K562 (cell line): ENCODE measurements around the gene CSF2RB. TPM values are rescaled to one million over a fixed set of nuclear protein-coding genes. Genes with fewer than 3 reads are reported as not detected.

Experiments
- ATAC-seq: fragments of 200-7000 bp; cut with Tn5 transposase; 3 replicates; pipeline ENCODE4 v1.9.1; 2020; ENCODE audit warnings: moderate library complexity
- BruUV-seq: library from RNA; stranded (reverse); fragments of 400-500 nt; replicated peaks from 2 replicates; lab custom pipeline; 2021; lab: Mats Ljungman, UMichigan
- CTCF ChIA-PET: fragments of 300-600 bp; formaldehyde crosslinking; extraction: SDS; loops from one replicate; lab custom pipeline; 2021; ENCODE audit warnings: low intra/inter-chr PET ratio; lab: Yijun Ruan, JAX
- POLR2A ChIA-PET: fragments of 300-600, 350-650 bp; sonication (Branson Sonifier 250); formaldehyde crosslinking; extraction: SDS; loops from one replicate; lab custom pipeline; 2021; ENCODE audit warnings: antibody characterized with exemption, inconsistent platforms; lab: Yijun Ruan, JAX
- DNase-seq, 4 experiments: peaks; one replicate each; pipeline versions ENCODE4 v3.0.0 to v3.0.0-alpha.2; 2011 to 2018; ENCODE audit warnings: low spot score in 3 of 4, mixed read lengths in 3 of 4; ENCODE audit errors: extremely low read depth in 1 of 4
- FAIRE-seq: peaks from 2 replicates; lab custom pipeline; 2011; peaks lifted over from hg19 to GRCh38; lab: Jason Lieb, UNC
- H2AFZ ChIP-seq: 2 replicates; pipeline ENCODE4 v1.6.0; 2011; ENCODE audit warnings: low read depth, low read length, control low read depth, inconsistent platforms
- H3K27ac ChIP-seq: fragments of 200-600 bp; 3 replicates; pipeline ENCODE4 v1.8.0; 2011; ENCODE audit warnings: low read depth, mild to moderate bottlenecking, control low read depth, inconsistent platforms, low read length, moderate library complexity, mixed read lengths; ENCODE audit errors: extremely low read depth
- H3K27me3 ChIP-seq, 2 experiments: fragments of 300-600 bp in 1 of 2; 2 replicates in 1 of 2; 3 replicates in 1 of 2; pipeline versions ENCODE4 v1.6.0 to v1.8.0; 2011; ENCODE audit warnings: inconsistent platforms in 2 of 2, low read length in 2 of 2, mild to moderate bottlenecking in 1 of 2, mixed read lengths in 1 of 2, moderate library complexity in 1 of 2; ENCODE audit not compliant: control insufficient read depth in 2 of 2, insufficient read depth in 2 of 2
- H3K36me3 ChIP-seq: fragments of 300-600 bp; 3 replicates; pipeline ENCODE4 v1.8.0; 2011; ENCODE audit warnings: mild to moderate bottlenecking, low read length, inconsistent platforms; ENCODE audit not compliant: control insufficient read depth, insufficient read depth
- H3K4me1 ChIP-seq, 2 experiments: fragments of 200-600 bp in 1 of 2; replicated peaks in 1 of 2; 2 replicates in 1 of 2; 3 replicates in 1 of 2; pipeline versions ENCODE4 v1.5.1 to v1.8.0; 2011; ENCODE audit warnings: inconsistent platforms in 2 of 2, low read length in 2 of 2, mild to moderate bottlenecking in 1 of 2, mixed read lengths in 1 of 2, moderate library complexity in 1 of 2; ENCODE audit not compliant: control insufficient read depth in 2 of 2, insufficient read depth in 2 of 2
- H3K4me2 ChIP-seq: 2 replicates; pipeline ENCODE4 v1.6.1; 2011; ENCODE audit warnings: low read length, control low read depth, inconsistent platforms, mixed read lengths; ENCODE audit not compliant: insufficient read depth
- H3K4me3 ChIP-seq: fragments of 200-600 bp; sonication (generic), shearing (Covaris generic); 2 replicates; pipeline ENCODE4 v1.5.1; 2016; ENCODE audit warnings: control low read depth, inconsistent platforms
- H3K79me2 ChIP-seq: fragments of 200-600 bp; 3 replicates; pipeline ENCODE4 v1.8.0; 2011; ENCODE audit warnings: low read length, inconsistent platforms; ENCODE audit not compliant: control insufficient read depth, insufficient read depth
- H3K9ac ChIP-seq, 2 experiments: 2 replicates each; pipeline versions ENCODE4 v1.6.0 to v1.6.1; 2011; ENCODE audit warnings: low read depth in 2 of 2, low read length in 2 of 2, control low read depth in 1 of 2, inconsistent platforms in 1 of 2, mild to moderate bottlenecking in 1 of 2, mixed read lengths in 1 of 2; ENCODE audit not compliant: insufficient read depth in 1 of 2
- H3K9me1 ChIP-seq: one replicate; pipeline ENCODE4 v1.6.0; 2011; ENCODE audit warnings: inconsistent platforms, mild to moderate bottlenecking, low read length, moderate library complexity; ENCODE audit not compliant: control insufficient read depth, insufficient read depth
- H3K9me3 ChIP-seq: replicated peaks from 2 replicates; pipeline ENCODE4 v1.5.1; 2011; ENCODE audit warnings: low read depth, low read length, inconsistent platforms; ENCODE audit not compliant: control insufficient read depth, insufficient read depth
- H4K20me1 ChIP-seq: replicated peaks from 2 replicates; pipeline ENCODE4 v1.6.1; 2011; ENCODE audit warnings: low read length, inconsistent platforms, mixed read lengths; ENCODE audit not compliant: control insufficient read depth, insufficient read depth
- CBX3 ChIP-seq, 2 experiments: IDR thresholded peaks; 1 replicate in 1 of 2; 2 replicates in 1 of 2; pipeline ENCODE4 v1.6.1; 2012; ENCODE audit warnings: inconsistent platforms in 2 of 2, low read length in 2 of 2, borderline replicate concordance in 1 of 2, control low read depth in 1 of 2
- HEY1 ChIP-seq: fragments of 250-450 bp; sonication (Bioruptor Pico); IDR thresholded peaks from 2 replicates; pipeline ENCODE4 v1.5.0; 2020; ENCODE audit warnings: mild to moderate bottlenecking, moderate library complexity, borderline replicate concordance
- KLF13 ChIP-seq: fragments of 450-650 bp; IDR thresholded peaks from 2 replicates; pipeline ENCODE4 v1.6.1; 2016; ENCODE audit warnings: missing genetic modification characterization, low read depth, mild to moderate bottlenecking, missing compliant biosample characterization, moderate library complexity, borderline replicate concordance
- NBN ChIP-seq: fragments of 450-650 bp; IDR thresholded peaks from 2 replicates; pipeline ENCODE4 v1.6.1; 2016; ENCODE audit warnings: low read depth, mild to moderate bottlenecking
- NCOA6 ChIP-seq: fragments of 450-650 bp; IDR thresholded peaks from 2 replicates; pipeline ENCODE4 v1.6.1; 2017; ENCODE audit warnings: mild to moderate bottlenecking
- PTTG1 ChIP-seq: fragments of 450-650 bp; IDR thresholded peaks from 2 replicates; pipeline ENCODE4 v1.6.1; 2016; ENCODE audit warnings: low read depth, mild to moderate bottlenecking, missing genetic modification characterization, missing compliant biosample characterization
- RAD21 ChIP-seq, 2 experiments: fragments of 250-450 bp in 1 of 2; fragments of 450-650 bp in 1 of 2; sonication (Bioruptor Pico) in 1 of 2; formaldehyde crosslinking in 1 of 2; IDR thresholded peaks in 1 of 2; conservative IDR thresholded peaks in 1 of 2; 2 replicates each; pipeline versions ENCODE4 v1.4.0 to v1.8.0; 2020 to 2022; ENCODE audit warnings: mild to moderate bottlenecking in 2 of 2, moderate library complexity in 1 of 2
- RNF2 ChIP-seq: sonication (generic); IDR thresholded peaks from 2 replicates; pipeline ENCODE4 v1.6.1; 2016
- SIX5 ChIP-seq, 2 experiments: IDR thresholded peaks; 2 replicates each; pipeline ENCODE4 v1.6.1; 2011; ENCODE audit warnings: low read length in 2 of 2, borderline replicate concordance in 1 of 2, low read depth in 1 of 2, mild to moderate bottlenecking in 1 of 2, moderate library complexity in 1 of 2; ENCODE audit not compliant: insufficient read depth in 1 of 2
- SMAD3 ChIP-seq: fragments of 450-650 bp; formaldehyde crosslinking; conservative IDR thresholded peaks from 2 replicates; pipeline ENCODE4 v1.4.0; 2020; ENCODE audit warnings: mild to moderate bottlenecking
- SPI1 ChIP-seq: IDR thresholded peaks from 2 replicates; pipeline ENCODE4 v1.6.1; 2011; ENCODE audit warnings: low read depth, low read length, control low read depth, borderline replicate concordance
- WHSC1 ChIP-seq: IDR thresholded peaks from one replicate; pipeline ENCODE4 v1.6.1; 2012; ENCODE audit warnings: low read length, control low read depth, inconsistent platforms
- ZFP30 ChIP-seq: fragments of 250-450 bp; sonication (Bioruptor Pico); IDR thresholded peaks from 2 replicates; pipeline ENCODE4 v1.8.0; 2022; ENCODE audit warnings: moderate library complexity, mild to moderate bottlenecking, inconsistent platforms, borderline replicate concordance
- ZNF263 ChIP-seq: sonication (generic); formaldehyde crosslinking; IDR thresholded peaks from 2 replicates; pipeline ENCODE4 v1.8.0; 2022; ENCODE audit warnings: mild to moderate bottlenecking, missing genetic modification reagents, borderline replicate concordance
- ZNF780A ChIP-seq: fragments of 250-450 bp; sonication (Bioruptor Pico); IDR thresholded peaks from 2 replicates; pipeline ENCODE4 v1.5.0; 2021; ENCODE audit warnings: mild to moderate bottlenecking
- WGBS: fragments of 100-300 bp; shearing (Covaris generic); methylation state at CpG from one replicate; pipeline ENCODE4 v1.1.6; 2016; ENCODE audit warnings: low coverage, mixed read lengths; ENCODE audit not compliant: insufficient coverage; ENCODE audit errors: missing lambda C conversion rate; 5-methylcytosine and 5-hydroxymethylcytosine counted together
- in situ Hi-C: fragments of 300-500 bp; cut with MboI; formaldehyde crosslinking; loops from 4 replicates; pipeline ENCODE4 v1.15.0; 2018; ENCODE audit warnings: inconsistent platforms, mixed read lengths
- intact Hi-C: fragments of 100-400 bp; cut with micrococcal nuclease; formaldehyde crosslinking; loops from 2 replicates; pipeline ENCODE4 v1.14.2; 2022
- polyA plus RNA-seq, 8 experiments: library from polyadenylated mRNA; depleted of rRNA in 4 of 8; stranded (reverse) in 5 of 8; unstranded in 3 of 8; fragments of >200 nt; fragmentation: Nextera tagmentation in 2 of 8; fragmentation: Illumina TruSeq in 1 of 8; extraction: Ambion mirVana in 2 of 8; extraction: Trizol in 1 of 8; gene quantifications; 2 replicates each; pipeline versions ENCODE4 v1.2.1 to v1.2.3, GENCODE V29; 2011 to 2014; ENCODE audit warnings: inconsistent platforms in 1 of 8, missing spikeins in 1 of 8
- total RNA-seq, 7 experiments: library from RNA; depleted of rRNA in 6 of 7; stranded (reverse); fragments of >200 nt in 6 of 7; fragmentation: Illumina TruSeq in 2 of 7; extraction: Trizol in 2 of 7; gene quantifications; 2 replicates each; pipeline versions ENCODE4 v1.2.1 to v1.2.3, GENCODE V29; 2011 to 2021; ENCODE audit warnings: low replicate concordance in 1 of 7
- TF ChIP-seq, protein P1 (sequence below), 2 experiments: fragments of 450-650 bp in 1 of 2; sonication (generic) in 1 of 2; formaldehyde crosslinking in 1 of 2; IDR thresholded peaks in 1 of 2; conservative IDR thresholded peaks in 1 of 2; 2 replicates each; pipeline versions ENCODE4 v1.6.1 to v1.8.1; 2016 to 2023; ENCODE audit warnings: mild to moderate bottlenecking in 2 of 2, moderate library complexity in 2 of 2, inconsistent platforms in 1 of 2, missing genetic modification reagents in 1 of 2
- TF ChIP-seq, protein P2 (sequence below): fragments of 250-450 bp; sonication (Bioruptor Pico); IDR thresholded peaks from 2 replicates; pipeline ENCODE4 v1.9.0; 2021; ENCODE audit warnings: mild to moderate bottlenecking
- TF ChIP-seq, protein P3 (sequence below), 3 experiments: IDR thresholded peaks in 2 of 3; conservative IDR thresholded peaks in 1 of 3; 2 replicates each; pipeline ENCODE4 v1.5.1; 2011 to 2012; ENCODE audit warnings: low read length in 3 of 3, mild to moderate bottlenecking in 3 of 3, control low read depth in 2 of 3, improper control_type of control experiment in 1 of 3, inconsistent platforms in 1 of 3, low read depth in 1 of 3, mixed read lengths in 1 of 3, moderate library complexity in 1 of 3; ENCODE audit not compliant: insufficient read depth in 2 of 3

CSF2RB gene
- total and polyA plus RNA-seq, 9 of the 15 experiments (the other 6 are each of a cell fraction or from before 2014, with no cell fraction given): 0.04 to 1.0 (median 0.36) TPM

DNA sequence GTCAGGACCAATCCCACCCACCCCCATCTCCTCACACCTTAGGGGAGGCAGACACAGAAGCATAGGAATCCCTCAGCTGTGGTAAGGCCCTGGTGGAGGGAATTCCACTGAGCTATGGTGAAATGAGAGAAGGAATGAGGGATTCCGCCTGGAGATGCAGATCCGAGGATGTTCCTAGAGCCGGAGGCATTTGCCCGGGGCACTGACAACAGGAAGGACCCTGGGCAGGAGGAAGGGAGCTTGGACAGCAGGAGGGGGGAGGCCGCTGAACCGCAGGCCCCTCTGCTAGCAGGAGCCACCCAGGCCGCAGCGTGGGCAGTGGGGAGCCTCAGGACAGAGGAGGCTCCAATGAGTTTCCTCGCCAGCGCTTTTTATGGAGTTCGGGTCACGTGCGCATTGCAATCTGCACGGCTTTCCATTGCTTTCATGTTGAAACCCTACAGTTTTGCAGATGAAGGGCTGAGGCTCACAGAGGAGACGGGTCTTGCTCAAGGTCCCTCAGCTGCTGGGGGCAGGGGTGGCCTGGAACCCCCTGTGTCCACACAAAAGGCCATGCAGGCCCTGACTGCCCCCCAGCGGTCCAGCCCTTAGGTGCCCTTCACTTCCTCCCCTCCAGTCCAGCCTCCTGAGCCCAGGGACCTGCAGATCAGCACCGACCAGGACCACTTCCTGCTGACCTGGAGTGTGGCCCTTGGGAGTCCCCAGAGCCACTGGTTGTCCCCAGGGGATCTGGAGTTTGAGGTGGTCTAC, 15.5 kb downstream of the CSF2RB start:
- H3K27ac ChIP-seq: no peak overlapping the region
- ChIA-PET POLR2A (no interaction called here), CTCF (no interaction called here)
- H3K27me3 ChIP-seq: peaks cover 0 to 56% of the 10 kb centered on the region in 2 experiments; a peak in 3 of 5 replicates
- H3K4me1 ChIP-seq: no peaks in the 10 kb centered on the region; a peak in 2 of 5 replicates
- no peak for FAIRE-seq
- WGBS: 16% methylated on average over 12 of the region's 17 CpGs
- no peak overlapping the region for H3K4me2 ChIP-seq
- no TSS peak for BruUV-seq
- no peak overlapping the region for H2AFZ ChIP-seq
- DNase-seq: no peak
- no peaks in the 10 kb centered on the region for H3K79me2 ChIP-seq
- no peak overlapping the region for H3K4me3 ChIP-seq
- no peak overlapping the region for H3K9ac ChIP-seq
- in situ Hi-C loops (no loop called here), intact Hi-C loops (no loop called here)
- no peaks in the 10 kb centered on the region for H4K20me1 ChIP-seq
- no peaks in the 10 kb centered on the region for H3K9me1 ChIP-seq
- no peaks in the 10 kb centered on the region for H3K36me3 ChIP-seq
- peak; percentile 37; the same call in 1 of the 3 replicates for ATAC-seq
- no peaks in the 10 kb centered on the region for H3K9me3 ChIP-seq
- TF ChIP-seq CBX3 (IDR thresholded peaks at IDR 0.05; ENCODE audit: borderline replicate concordance in 1 of 2, low read length in 2 of 2) (no peak), KLF13 (tag) (no peak), RNF2 (no peak), SMAD3 (CRISPR knock-in tag) (no peak), PTTG1 (tag) (no peak), ZFP30 (CRISPR knock-in tag) (no peak), ZNF780A (CRISPR knock-in tag) (no peak), NBN (no peak), NCOA6 (no peak), SIX5 (IDR thresholded peaks at IDR 0.05; ENCODE audit: borderline replicate concordance in 1 of 2, insufficient read depth in 1 of 2, low read depth in 1 of 2, low read length in 2 of 2) (no peak), HEY1 (CRISPR knock-in tag) (no peak), WHSC1 (no peak), ZNF263 (CRISPR knock-in tag) (no peak), RAD21 (CRISPR knock-in tag; conservative IDR thresholded peaks at IDR 0.05 in 1 of 2, IDR thresholded peaks at IDR 0.05 in 1 of 2) (0 out of 4 replicates have a peak, but pooled peaks of 1 of the 2 experiments have one; percentile 24), SPI1 (peak; percentile 34; the same call in 1 of the 2 replicates)
- TF ChIP-seq, protein P1, sequence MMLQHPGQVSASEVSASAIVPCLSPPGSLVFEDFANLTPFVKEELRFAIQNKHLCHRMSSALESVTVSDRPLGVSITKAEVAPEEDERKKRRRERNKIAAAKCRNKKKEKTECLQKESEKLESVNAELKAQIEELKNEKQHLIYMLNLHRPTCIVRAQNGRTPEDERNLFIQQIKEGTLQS (IDR thresholded peaks at IDR 0.05): no peak
- TF ChIP-seq, protein P1 (CRISPR knock-in tag; conservative IDR thresholded peaks at IDR 0.05): no peak
- TF ChIP-seq, protein P2, sequence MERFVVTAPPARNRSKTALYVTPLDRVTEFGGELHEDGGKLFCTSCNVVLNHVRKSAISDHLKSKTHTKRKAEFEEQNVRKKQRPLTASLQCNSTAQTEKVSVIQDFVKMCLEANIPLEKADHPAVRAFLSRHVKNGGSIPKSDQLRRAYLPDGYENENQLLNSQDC (CRISPR knock-in tag): no peak
- TF ChIP-seq, protein P3, sequence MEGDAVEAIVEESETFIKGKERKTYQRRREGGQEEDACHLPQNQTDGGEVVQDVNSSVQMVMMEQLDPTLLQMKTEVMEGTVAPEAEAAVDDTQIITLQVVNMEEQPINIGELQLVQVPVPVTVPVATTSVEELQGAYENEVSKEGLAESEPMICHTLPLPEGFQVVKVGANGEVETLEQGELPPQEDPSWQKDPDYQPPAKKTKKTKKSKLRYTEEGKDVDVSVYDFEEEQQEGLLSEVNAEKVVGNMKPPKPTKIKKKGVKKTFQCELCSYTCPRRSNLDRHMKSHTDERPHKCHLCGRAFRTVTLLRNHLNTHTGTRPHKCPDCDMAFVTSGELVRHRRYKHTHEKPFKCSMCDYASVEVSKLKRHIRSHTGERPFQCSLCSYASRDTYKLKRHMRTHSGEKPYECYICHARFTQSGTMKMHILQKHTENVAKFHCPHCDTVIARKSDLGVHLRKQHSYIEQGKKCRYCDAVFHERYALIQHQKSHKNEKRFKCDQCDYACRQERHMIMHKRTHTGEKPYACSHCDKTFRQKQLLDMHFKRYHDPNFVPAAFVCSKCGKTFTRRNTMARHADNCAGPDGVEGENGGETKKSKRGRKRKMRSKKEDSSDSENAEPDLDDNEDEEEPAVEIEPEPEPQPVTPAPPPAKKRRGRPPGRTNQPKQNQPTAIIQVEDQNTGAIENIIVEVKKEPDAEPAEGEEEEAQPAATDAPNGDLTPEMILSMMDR (IDR thresholded peaks at IDR 0.05 in 2 of 3, conservative IDR thresholded peaks at IDR 0.05 in 1 of 3; ENCODE audit: insufficient read depth in 2 of 3, low read depth in 1 of 3, low read length in 3 of 3): 0 out of 6 replicates have a peak, but pooled peaks have one; percentile 12 to 14 (median 12)
